HG03520 (cell line): Measurements from ENCODE around the gene HOOK2.

Experiments
- ATAC-seq: cut with Tn5 transposase; IDR thresholded peaks from one replicate; pipeline ENCODE4 v1.9.1; 2021; ENCODE audit warnings: mild to moderate bottlenecking, moderate library complexity; ENCODE audit not compliant: unreplicated experiment

HOOK2 gene

DNA sequence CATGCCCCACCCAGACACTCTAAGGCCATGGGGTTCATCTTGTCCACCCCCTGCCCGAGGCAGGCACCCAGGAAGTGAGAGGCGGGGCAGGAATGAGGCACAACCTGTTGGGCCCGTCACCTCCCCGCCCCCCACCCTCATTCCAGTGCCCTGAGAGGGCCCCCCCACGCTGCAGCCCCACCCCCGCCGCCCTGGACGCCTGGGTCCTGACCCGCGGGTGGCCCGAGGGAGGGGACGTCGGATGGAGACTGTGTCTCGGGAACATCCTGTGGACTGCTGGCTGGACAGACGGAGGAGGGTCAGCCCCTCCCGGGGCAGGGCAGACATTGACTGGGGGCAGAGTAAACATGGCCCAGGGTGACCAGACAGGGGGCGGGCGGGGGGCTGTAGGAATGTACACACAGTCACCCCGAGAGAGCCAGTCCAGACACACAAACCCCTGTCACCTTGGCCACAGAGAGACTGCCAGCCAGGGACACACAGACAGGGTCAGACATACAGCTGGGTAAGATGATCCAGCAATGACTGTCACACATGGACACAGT lies 8.6 kb upstream of the HOOK2 start:
- no peak for ATAC-seq

DNA sequence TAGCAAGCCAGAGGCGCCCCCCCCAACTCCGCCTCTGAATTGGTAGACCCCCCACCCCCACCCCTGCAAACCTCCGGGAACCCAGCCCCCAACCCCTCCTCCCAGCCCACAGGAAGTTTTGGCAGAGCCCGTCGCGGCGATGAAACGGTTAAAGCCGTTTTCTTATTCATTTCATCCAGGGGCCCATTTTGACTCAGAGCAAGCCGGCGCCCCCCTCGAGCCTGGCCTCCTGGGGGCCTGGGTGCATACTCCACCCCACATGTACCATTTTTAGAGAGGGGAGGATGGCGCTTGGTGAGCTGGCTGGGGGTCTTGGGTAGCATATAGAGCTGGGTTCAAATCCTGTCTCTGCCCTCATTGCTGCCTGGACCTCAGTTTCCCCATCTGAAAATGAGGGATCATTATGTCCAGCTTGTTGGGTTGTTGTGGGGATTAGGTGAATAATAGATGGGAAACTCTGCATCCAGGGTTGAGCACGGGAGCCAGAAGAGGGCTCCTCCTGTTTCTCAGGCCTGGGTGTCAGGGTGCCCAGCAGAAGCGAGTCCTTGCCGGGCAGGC lies 8.0 kb upstream of the HOOK2 start:
- no peak for ATAC-seq

DNA sequence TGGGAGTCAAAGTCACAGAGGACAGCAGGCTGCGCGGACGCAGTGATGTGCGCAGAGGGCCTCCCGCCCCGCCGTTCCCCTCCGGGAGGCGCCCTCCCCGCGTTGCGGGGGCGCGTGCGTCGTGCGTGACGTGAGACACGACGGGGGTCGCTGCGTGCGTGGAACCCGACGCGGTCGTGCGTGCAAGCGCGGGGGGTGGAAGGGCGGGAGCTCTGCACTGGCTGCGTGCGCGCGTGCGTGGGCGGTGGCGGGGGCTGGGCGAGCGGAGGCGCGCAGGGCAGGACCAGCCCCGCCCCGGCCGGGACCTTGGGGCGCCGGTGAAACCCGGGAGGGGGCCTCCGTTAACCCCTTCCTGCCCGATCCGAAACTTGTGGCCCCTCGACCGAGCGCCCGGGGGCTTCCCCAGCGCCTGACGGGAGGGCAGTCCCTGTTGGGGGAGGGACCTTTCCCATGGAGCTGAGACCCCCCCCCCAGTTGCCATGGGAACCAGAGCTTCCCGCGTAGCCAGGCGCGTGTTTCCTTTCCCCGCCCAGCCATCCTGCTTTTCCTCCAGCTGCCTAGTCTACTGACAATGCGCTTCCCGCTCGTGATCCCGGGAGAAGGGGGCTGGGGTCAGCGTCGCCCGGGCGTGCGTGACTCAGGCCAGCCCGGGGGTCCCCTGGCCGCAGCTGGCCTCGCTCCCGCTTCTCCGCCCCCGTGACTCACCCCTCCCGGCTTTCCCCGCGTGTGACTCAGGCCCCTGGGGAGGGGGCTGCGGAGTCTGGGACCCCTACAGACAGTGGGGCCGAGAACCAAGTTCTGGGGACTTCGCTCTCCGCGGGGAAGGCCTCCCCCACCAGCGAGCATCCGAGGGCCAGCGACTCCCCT lies 7.3 kb upstream of the HOOK2 start:
- peak; percentile 38 for ATAC-seq

DNA sequence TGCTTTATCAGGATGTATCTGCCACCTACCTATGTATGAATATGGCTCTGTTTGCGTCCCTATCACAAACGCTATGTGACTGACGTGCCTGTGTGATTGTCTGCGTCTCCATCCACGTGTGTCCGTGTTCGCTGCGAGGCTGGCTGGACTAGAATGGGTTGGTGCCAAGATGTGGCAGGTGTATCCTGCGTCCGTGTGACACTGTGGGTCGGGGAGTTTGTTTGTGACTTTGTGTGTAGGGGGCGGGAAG lies 6.7 kb upstream of the HOOK2 start:
- ATAC-seq = no peak

DNA sequence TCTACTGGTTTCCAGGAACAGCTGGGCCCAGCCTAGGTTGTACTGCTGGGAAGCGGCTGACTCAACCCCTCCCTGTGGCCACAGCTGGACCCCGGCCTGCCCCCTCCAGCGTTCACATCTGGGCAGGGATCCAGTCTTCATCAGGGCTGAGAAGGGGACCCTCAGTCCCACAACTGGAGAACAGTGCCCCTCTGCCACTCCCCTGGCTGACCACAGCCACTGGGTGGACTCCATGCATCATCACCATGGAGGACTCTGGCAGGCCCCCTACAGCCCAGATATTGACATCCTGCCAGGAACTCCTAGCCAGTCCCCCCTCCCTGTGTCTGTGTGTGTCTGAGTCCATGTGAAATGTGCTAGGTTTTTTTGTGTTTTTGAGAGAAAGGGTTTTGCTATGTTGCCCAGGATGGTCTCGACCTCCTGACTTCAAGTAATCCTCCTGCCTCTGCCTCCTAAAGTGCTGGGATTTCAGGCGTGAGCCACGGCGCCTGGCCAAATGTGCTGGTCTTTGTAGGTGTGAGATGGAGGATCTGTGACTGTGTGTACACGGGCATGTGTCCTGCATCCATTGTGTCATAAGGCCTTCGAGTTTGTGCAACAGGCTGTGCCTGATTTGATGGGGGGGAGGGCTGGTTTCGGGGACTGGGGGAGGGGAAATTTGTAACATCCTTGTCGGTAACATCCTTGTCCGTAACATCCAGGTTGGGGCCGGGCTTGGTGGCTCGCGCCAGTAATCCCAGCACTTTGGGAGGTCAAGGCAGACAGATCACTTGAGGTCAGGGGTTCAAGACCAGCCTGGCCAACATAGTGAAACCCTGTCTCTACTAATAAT lies 4.0 kb upstream of the HOOK2 start:
- no peak for ATAC-seq

DNA sequence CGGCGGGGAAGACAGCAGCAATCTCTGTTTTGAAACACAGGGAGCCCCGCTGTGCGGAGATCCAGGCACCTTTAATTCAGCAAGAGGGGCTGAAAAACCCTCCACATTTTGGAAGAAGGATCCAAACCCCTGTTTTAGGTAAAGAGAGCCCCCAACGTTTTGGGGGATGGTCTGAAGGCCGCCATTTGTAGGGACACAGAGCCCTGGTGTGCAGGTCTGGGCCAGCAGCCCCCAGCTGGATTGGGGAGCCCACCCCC lies 3.5 kb upstream of the HOOK2 start:
- ATAC-seq = no peak

DNA sequence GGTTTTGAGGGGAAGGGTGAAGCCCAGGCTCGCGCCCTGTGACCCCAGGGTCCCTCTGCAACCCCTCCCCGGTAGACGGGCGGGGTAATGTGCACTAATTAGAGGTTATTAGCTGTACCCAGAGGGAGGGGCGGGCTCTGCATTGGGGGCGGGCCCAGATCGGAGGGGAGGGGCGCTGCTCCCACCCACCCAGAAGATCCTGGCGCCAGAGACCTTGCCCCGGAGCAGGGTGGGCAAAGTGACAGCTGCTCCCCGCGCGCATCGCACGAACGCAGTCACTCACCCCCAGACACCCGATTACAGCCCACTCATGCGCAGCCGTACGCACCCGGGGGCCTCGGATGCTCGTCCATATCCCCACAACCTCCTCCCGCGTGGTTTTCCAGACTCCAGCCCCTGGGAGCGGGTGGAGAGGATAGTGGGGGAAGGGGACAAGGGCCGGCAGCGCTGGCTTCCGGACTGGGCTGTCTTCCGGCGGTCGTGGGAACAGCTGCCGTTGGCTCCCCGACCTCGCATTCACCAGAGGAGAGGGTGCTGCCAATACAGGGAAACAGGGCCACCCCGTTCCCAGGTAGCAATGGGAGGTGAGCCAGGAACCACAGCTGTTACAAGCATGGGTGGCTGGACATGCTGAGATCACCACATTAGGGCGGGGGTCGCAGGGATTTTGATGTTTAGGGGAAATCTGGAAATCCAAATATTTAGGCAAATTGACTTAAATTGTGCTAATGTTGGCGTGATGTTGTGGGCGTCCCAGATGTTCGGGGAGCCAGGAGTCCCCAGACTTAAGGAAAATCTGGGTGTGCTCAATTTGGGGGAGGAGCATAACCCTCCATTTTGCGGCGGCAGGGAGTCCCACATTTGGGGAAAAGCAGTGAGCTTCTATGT lies 2.9 kb upstream of the HOOK2 start:
- ATAC-seq = no peak

DNA sequence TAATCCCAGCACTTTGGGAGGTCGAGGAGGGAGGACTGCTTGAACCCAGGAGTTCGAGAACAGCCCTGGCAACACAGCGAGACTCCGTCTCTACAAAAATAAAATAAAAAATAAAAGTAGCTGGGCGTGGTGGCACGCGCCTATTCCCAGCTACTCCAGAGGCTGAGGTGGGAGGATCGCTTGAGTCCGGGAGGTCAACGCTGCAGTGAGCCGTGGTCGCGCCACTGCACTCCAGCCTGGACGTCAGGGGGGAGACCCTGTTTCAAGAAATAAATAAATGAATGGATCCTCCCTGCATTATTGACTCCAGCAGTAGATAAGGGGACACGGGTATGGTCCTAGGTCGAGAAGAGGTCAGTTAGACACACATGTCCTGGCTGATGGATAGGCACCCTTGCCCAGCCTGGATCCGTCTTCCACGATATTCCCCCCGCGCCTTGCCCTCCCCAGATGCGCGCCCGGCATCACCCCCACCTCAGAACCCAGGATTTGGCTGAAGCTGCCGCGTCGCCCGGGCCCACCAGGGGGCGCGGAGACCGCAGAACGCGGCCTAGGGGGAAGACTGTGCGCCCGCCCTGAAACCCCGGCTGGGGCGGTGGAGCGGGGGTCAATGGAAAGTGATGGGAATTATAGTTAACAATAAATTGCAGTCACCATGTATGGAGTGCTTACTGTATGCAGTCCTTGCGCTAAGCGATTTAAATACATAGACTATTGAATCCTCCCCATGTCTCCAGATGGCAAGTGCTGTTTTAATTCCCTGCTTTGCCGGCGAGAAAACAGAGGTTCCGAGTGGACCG lies 2.1 kb upstream of the HOOK2 start:
- peak; percentile 37 for ATAC-seq

DNA sequence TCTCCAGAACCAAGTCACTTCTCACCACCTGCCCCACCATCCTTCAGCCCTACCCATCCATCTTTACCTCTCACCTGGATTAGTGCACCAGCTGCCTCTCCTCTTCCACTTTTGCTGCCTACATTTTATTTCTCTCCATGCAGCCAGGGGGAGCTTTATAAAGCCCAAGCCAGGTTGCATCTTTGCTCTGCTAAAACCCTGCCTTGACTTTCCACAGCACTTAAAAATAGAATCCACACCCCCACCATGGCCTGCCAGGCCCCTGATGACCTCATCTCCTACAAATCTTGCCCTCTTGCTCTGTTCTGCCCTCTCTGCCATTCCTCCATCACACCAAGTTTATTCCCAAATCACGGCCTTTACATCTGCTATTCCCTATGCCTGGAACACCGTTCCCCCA lies 1.8 kb downstream of the HOOK2 start:
- ATAC-seq = no peak

DNA sequence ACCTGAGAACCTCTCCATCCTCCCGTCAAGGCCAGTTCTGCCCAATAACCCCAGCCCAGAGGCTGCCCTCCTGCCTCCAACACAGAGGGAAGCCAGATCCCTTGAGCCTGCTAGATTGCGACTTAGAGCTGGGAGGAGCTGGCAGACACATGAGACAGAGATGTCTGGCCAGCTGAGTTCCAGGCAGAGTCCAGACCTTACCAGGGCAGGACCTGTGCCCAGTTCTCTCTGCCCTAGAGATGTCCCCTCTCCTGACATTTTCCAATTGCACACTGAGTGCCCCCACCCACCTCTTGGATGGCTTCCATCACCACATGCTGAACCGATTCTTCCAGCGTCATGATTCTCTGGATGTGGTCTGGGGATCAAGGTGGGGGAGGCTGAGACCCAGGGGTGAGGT lies 3.0 kb downstream of the HOOK2 start:
- ATAC-seq = no peak

DNA sequence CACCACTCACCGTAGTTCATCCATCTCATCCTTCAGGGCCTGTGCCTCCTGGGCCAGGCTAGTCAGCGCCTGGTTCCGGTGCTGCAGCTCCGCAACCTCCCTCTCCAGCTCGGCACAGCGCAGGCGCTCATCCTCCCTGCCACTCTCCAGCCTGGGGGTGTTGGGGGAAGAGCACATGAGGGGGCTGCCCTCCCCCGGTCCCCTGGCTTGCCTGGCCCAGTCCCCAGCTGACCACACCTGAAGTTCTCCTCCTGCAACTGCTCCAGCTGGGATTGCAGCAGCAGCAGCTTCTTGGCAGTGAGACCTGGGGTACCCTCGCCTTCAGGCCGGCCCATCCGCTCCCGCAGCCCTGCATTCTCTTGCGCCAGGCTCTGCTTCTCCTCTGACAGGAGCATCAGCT lies 4.4 kb downstream of the HOOK2 start:
- no peak for ATAC-seq

DNA sequence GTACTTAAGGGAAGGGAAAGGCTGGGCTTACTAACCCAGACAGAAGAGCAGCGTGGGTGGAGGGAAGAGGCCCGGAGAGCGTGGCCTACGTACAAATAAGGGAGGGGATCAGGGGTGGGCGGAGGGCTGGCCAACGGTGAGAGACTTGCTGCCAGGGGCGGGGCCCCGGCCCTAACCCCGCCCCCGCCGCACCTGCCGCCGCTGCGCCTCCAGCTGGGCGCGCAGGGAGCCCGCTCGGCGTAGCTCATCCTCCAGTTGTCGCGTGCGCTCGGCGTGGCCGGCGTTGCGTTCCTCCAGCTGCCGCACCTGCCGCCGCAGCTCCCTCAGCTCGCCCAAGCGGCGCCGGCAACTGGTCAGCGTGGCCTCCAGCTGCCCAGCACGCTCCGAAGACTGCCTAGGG lies 5.7 kb downstream of the HOOK2 start:
- no peak for ATAC-seq

DNA sequence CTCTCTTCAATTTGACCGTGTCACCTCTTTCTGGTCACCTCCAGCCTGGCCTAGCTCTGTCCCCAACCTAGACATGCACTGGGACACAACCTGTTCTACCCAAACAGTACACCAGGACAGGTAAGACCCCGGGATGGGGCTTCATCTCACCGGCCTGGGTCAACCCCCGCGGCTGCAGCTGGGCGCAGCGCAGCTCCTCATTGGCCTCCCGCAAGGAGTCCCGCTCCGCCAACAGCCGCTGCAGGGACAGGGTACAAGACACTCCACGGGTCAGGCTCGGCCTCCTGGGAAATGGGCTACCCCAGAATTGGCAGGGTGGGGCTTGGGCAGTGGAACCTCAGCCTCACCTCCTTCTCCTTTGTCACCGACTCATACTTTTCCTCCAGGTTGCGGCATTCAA lies 7.7 kb downstream of the HOOK2 start:
- ATAC-seq = no peak

DNA sequence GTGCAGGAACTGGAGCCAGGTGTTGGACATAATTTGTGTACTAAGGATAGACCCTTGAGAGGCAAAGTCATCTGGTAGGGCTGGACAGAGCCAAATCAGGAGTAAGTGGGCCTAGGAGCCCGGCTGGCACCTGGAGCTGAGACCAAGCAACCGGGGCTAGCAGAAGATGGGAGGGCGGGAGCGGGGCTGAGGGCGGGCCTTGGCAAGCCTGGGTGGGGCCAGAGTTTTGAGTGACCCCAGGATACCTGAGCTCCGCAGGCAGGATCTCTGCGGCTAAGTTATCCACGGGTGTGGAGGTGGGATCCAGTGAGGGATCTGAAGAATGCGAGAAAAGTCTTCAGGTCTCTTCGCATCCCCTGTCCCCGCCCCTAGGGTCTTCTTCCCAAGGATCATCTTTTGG lies 8.2 kb downstream of the HOOK2 start:
- no peak for ATAC-seq

DNA sequence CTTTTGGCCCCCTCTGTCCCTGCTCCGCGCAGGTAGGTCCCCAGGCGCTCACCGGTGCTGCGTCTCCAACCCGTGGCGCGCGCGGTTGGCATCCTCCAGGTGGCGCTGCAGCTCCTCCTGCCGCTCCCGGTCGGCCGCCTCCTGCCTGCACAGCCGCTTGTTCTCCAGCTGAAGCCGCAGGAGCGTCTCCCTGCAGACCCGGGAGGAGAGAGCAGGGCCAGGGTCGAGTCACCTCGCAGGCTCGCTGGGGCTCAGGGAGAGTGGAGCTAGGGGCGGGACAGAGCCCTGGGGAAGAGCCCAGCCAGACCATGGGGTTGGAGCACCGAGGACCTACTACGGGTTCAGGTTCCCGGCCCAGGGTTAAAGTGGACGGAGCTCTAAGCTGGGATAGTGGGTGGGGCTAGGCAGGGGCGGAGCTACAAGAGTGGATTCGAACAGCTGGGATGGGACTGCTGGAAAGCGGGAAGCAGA lies 9.3 kb downstream of the HOOK2 start:
- no peak for ATAC-seq

DNA sequence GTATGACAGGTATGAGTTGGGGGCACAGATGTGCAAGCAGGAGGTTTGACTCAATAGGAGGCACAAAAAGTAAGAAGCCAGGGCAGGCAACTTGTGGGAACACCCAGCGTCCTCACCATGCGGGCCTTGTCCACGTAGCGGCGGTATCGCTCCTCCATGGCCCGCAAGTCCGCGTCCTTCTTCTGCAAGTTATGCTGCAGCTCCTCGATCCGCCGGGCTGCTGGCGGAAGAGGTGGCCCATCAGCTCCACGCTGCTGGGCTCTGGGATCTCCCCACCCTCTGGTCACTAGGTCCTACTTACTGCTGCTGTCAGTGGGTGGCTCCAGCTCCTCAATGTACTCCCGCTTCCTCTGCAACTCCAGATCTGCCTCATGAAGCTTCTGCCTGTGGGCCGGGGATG lies 10.7 kb downstream of the HOOK2 start:
- no peak for ATAC-seq

DNA sequence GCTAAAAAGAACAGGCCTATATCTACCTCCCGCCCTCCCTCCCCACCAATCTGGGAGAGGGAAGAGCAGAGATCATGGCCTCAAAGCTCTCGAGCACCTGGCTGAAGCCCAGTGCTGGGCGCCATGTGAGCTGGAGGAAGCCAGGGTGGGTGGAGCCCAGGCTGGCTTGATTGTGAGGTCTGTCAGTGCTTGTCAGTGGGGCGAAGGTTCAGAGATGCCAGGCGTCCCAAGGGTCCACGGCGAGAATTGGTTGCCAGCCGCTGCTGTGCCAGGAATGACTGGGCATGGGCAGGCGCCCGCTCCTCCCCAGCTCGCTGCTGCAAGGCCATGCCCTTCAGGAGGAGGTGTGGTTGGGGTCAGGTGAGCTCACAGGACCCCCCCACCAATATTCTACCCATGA lies 12.3 kb downstream of the HOOK2 start:
- no peak for ATAC-seq

DNA sequence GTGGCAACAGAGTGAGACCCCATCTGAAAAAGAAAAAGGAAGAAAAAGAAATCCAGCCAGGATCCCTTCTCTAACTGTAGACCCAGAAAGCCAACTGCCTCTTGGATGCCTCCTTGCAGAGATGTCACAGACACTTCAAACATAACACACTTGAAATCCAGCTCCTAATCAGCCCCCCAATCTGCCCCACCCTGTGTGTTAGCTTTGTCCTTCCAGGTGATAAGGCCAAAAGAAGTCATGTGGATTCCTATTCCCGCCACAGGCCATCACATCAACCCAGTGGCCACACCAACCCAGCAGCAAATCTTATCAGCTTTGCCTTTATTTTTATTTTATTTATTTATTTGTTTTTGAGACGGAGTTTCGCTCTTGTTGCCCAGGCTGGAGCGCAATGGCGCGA lies 15.7 kb downstream of the HOOK2 start:
- no peak for ATAC-seq

DNA sequence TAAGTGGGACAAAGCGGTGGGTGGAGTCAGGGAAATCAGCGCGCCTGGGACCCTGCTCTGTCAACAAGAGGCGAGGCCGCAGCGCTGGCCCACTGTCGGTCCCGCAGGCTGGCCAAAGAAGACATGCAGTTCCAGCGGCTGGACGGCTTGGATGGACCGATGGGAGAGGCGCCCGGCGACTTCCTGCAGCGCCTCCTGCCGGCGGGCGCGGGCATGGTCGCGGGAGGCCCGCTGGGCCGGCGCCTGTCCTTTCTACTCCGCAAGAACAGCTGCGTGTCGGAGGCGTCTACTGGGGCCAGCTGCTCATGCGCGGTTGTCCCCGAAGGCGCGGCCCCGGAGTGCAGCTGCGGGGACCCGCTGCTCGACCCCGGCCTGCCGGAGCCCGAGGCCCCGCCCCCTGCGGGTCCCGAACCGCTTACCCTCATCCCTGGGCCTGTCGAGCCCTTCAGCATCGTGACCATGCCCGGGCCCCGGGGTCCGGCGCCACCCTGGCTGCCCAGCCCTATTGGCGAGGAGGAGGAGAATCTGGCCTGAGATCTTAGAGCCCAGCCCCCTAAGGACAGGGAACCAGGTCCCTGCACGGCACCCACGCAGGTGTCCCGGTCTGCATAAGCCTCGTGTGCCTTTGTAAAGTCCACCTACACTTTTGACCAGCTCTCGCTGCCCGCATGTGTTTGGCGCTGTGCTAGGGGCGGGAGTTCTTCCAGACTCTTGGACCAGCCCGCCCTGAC lies 17.6 kb downstream of the HOOK2 start:
- no peak for ATAC-seq
